Measurements from ENCODE around the gene STK17A.
"Not testable (repeated sequence)": the region's sequence is repeated elsewhere in the genome, so short reads cannot be mapped to it uniquely, and the experiment has no call there.

Gene STK17A

DNA sequence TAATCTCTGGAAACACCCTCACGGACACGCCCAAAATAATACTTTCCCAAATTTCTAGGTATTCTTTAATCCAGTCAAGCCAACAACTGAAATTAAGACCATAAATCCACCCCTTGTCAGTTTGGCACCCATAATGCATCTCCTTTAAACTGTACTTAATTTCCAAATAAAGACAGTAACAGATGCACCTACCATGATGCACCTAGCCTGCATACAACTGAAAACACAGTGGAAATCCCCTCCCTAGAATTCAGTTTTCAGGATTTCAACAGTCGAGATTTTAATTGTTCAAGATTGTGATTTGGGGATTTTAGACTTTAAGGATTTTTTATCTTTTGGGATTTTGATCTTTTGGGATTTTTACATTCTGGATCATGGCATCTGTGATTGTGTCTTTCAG is 17.1 kb downstream of the STK17A start:
- no peak for DNase-seq (ENCODE audit: low spot score)

DNA sequence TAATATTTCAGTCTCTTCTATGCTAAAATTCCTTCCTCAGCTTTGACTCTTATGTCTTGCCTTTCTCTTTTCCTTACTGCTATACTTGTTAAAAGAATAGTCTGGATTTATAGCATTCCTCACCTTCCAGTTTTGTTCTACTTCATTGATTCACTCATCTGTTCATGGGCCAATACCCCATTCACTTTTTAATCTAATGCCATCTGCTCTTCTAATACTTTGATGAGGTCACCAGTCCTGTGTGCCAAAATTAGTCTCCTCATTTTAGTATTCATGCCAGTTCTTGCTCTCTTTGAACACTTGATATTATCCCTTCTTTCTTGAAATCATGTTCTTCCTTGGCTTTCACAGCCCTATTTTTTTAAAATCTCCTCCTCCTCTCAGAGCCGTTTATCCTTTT is 19.3 kb downstream of the STK17A start:
- no peak for DNase-seq (ENCODE audit: low spot score)

- no peak for DNase-seq (ENCODE audit: low spot score)
Observed at GRCh38 chr7:43604251-43604650, 21.3 kb downstream of the STK17A start.

- no peak for DNase-seq (ENCODE audit: low spot score)
Observed at GRCh38 chr7:43609097-43609496, 26.2 kb downstream of the STK17A start.

DNA sequence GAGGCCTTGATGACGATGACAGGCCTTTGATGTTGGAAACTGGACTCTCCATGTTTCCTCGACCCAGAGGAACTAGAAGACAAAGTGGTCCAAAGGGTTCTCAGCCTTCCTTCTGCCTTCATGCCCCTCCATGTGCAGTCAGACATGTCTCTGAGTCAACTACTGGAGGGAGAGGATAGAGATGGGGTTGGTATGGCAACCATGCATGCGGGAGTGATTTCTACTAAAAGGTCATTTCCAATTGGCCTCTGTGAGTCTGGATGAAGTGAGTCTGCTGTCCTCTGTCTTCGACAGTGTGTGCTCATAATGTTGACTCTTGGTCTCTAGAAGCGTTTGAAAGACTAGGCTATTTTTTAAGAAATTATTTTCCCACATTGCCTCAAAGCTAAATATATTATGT is 29.2 kb downstream of the STK17A start:
- DNase-seq (ENCODE audit: low spot score), result no peak

DNA sequence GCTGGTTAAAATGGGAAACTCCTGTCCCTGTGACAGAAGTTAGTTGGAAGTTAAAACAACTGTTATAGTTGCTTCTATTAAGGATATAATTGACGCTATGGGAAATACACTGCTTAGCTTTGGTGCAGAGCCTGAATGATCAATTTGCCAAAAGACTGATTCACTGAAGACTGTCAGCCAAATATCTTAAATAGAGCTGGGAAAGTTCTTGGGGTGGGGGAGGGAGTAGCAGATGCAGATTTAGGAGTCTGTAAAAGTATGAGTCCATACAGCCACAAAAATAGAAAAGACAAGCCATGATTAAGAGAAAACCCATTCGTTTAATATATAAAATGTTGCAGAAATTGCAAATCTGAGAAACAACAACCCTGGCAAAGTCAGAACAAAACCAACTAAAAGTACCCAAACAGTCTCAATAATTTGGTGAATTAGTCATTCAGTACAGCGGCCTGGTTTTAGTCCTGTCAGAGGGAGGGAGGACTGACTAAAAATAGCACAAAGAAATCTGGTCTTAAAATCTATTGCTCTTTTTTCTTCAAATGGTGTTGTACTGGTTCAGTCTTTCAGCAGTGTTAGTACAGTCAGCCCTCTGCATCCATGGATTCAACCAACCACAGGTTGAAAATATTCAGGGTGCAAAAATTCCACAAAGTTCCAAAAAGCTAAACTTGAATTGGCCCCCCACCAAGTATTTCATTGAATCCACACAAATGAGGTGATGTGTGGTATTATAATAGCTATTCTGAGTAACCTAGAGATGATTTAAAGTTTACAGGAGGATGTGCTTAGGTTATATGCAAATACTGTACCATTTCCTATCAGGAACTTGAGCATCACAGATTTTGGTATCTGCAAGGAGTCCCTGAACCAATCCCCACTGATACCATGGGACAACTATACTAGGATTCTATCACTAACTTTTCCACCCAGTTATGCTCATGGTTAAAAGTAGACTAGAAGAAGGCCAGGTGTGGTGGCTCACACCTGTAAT is 30.0 kb downstream of the STK17A start:
- DNase-seq (ENCODE audit: low spot score), result peak; percentile 50

GRCh38 chr7:43615558-43616145 is 32.7 kb downstream of the STK17A start:
- no peak for DNase-seq (ENCODE audit: low spot score)

GRCh38 chr7:43616977-43617376 is 34.1 kb downstream of the STK17A start:
- DNase-seq (ENCODE audit: low spot score), result no peak

DNA sequence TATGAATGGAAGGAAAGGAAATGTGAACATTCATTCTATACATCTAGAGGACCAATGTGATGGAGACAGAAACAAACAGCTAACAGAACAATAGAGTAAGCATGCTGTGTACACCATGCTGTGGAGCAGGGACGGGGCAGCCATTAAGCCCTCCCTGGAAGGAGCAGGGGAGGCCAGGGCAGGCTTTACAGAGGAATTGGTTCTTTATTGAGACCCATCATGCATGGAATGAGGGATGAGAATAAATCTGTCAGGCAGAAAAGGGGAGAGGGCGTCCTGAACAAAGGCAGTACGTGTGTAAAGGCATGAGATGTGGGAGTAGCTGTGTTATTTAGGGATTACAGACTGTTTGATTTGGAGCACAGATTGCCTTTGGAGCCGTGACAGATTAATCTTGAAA is 35.2 kb downstream of the STK17A start:
- DNase-seq (ENCODE audit: low spot score), result no peak

GRCh38 chr7:43619213-43620012 is 36.5 kb downstream of the STK17A start:
- DNase-seq (ENCODE audit: low spot score), result no peak

DNA sequence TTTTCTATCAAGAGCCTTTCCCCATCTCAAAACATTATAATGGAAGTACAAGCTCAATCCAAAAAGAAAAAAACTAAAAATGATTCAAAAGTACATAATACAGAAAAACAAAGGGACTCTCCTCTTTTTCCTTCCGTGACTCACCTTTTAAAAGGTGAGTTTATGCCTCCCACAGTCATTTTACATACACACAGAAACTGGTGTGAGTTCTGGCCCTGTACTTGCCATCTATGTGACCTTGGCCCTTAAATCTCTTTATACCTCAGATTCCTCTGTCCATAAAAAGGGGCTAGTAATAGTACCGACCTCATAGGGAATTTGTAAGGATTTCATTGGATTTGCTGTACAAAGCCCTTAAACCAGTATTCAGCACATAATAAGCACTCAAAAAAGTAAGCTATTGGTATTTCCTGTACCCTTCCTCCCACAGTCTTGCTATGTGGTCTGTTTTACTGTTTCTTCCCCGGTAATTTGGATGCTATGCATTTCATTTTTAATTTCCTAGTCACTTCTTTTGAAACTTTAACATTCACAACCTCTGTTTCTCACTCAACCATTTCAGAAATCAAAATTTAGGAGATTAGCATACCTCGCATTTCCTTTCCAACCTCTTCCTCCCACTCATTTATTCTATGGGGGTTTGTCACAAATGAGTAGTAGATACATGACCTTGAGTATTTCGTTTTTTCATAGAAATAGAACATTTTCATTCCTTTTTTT is 39.0 kb downstream of the STK17A start:
- DNase-seq (ENCODE audit: low spot score), result no peak

DNA sequence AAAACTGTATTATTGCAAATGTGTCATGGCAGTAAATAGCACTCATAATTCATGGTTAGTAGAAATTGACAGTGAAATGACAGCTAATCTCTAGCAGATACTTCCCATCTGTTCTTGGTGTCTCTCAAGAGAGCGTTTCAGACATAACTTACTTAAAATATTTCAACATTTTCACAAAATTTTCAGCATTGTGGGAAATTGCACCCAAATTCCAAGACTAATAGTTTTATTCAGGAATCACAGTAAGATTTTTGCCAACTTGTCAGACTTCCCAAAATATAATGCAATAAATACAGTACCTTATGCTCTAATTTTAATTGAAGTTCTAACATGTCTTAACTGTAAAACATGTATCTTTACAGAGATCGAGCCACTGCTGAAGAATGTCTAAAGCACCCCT is 41.2 kb downstream of the STK17A start:
- DNase-seq (ENCODE audit: low spot score), result no peak

- DNase-seq (ENCODE audit: low spot score), result no peak
Observed at GRCh38 chr7:43625453-43625852, 42.5 kb downstream of the STK17A start.

- DNase-seq (ENCODE audit: low spot score), result no peak
Observed at GRCh38 chr7:43625980-43626379, 43.1 kb downstream of the STK17A start.

DNA sequence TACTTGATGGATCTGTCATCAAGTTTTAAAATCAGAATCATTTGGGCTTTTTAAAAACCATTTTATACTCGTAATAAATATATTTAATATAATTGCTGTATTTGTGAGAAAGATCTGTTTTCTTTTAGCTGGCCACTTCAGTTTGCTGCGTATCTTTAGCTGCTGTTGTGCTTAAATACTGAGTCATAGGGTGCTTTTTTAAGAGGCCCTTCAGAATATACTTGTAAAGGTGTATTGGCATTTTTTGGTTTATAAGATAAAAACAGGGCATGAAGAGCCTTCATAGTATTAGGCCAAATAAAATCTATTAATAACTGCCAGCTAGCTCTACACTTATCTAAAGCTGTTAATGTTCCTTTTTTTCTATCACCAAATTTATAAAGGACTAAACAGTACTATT is 43.8 kb downstream of the STK17A start:
- DNase-seq (ENCODE audit: low spot score), result no peak

GRCh38 chr7:43627798-43628197 is 44.9 kb downstream of the STK17A start:
- DNase-seq (ENCODE audit: low spot score), result not testable (repeated sequence)

- DNase-seq (ENCODE audit: low spot score), result no peak
Observed at GRCh38 chr7:43628431-43628830, 45.5 kb downstream of the STK17A start.

- no peak for DNase-seq (ENCODE audit: low spot score)
Observed at GRCh38 chr7:43629857-43630256, 46.9 kb downstream of the STK17A start.

- no peak for DNase-seq (ENCODE audit: low spot score)
Observed at GRCh38 chr7:43630482-43630881, 47.6 kb downstream of the STK17A start.

DNA sequence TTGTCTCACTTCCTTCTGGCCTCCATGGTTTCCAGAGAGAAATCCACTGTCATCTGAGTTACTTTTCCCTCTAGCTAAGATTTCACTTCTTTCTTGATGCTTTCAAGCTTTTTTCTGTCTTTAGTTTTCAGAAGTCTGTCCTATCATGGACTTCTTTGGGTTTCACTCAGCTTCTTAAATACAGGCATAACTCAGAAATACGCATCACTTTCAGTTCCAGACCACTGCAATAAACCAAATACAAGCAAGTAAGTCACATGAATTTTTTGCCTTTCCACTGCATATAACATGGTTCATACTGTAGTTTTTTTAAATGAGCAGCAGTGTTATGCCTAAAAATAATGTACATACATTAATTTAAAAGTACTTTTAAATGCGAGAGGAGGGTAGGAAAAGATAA is 48.7 kb downstream of the STK17A start:
- no peak for DNase-seq (ENCODE audit: low spot score)

- no peak for DNase-seq (ENCODE audit: low spot score)
Observed at GRCh38 chr7:43632746-43633145, 49.8 kb downstream of the STK17A start.

GRCh38 chr7:43634384-43634783 is 51.5 kb downstream of the STK17A start:
- DNase-seq (ENCODE audit: low spot score), result no peak
